ENCODE data around the gene YIF1A. TPM values are rescaled to one million over a fixed set of nuclear protein-coding genes. Genes with fewer than 3 reads are reported as not detected.

Gene YIF1A
- total RNA-seq, 1 experiment from 2014 or later, result 54.7 TPM

DNA sequence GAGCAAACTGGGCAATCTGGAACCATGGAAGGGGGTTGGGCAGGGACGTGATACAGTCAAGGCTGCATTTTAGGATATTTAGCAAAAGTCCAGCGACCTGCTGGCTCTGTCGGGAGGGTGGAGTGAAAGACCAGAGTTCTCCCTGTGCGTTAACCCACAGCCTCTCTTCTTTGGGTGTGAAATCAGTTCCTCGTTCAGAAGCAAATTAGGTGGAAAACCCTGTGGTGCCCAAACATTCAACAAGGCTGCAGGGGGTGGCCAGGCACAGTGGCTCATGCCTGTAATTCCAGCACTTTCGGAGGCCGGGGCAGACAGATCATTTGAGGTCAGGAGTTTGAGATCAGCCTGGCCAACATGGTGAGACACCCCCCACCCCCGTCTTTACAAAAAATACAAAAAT is 8.7 kb upstream of the YIF1A start:
- intact Hi-C loops (cut with micrococcal nuclease), result no loop called here
- POLR2A ChIA-PET, result interaction anchor here (1.3 kb wide), 1 partner anchor 8 kb away, joined by 3 read pairs; the partner anchor contains the start of gene YIF1A
- Histone ChIP-seq H3K4me3 (replicated peaks in 1 of 2; ENCODE audit: low read depth in 1 of 2, low read length in 2 of 2) (no peak overlapping the region), H3K9me2 (ENCODE audit: insufficient read depth) (no peaks in the 10 kb centered on the region), H3K79me2 (ENCODE audit: insufficient read depth, low read length) (no peaks in the 10 kb centered on the region), H3K27ac (ENCODE audit: low read depth, low read length) (no peak overlapping the region), H4K20me1 (ENCODE audit: insufficient read depth) (no peaks in the 10 kb centered on the region), H3K4me2 (ENCODE audit: low read length) (no peak overlapping the region), H2AFZ (ENCODE audit: low read depth, low read length, poor library complexity, severe bottlenecking) (no peak overlapping the region), H3K36me3 (ENCODE audit: control insufficient read depth in 1 of 2, insufficient read depth in 2 of 2, low read length in 2 of 2) (no peaks in the 10 kb centered on the region), H3K27me3 (ENCODE audit: insufficient read depth, low read length) (no peaks in the 10 kb centered on the region), H3K4me1 (ENCODE audit: control insufficient read depth in 1 of 2, insufficient read depth in 2 of 2, low read length in 2 of 2) (peaks cover 5 to 7% of the 10 kb centered on the region in 2 experiments), H3K9ac (ENCODE audit: low read length) (no peak overlapping the region), H3K9me3 (ENCODE audit: control insufficient read depth in 1 of 2, insufficient read depth in 1 of 2, low read depth in 1 of 2, low read length in 2 of 2) (no peaks in the 10 kb centered on the region)
- DNase-seq (ENCODE audit: low read depth, low spot score) (no peak), ATAC-seq (no peak)
- no TSS peak for BruUV-seq (replicated peaks)
- no peak for TF ChIP-seq FOSL1 (IDR thresholded peaks at IDR 0.05; ENCODE audit: low read depth)
- no peak for TF ChIP-seq ZFX (IDR thresholded peaks at IDR 0.05)
- no peak for TF ChIP-seq YY1 (IDR thresholded peaks at IDR 0.05; ENCODE audit: extremely low read depth, insufficient replicate concordance, low read depth, low read length)
- TF ChIP-seq EGR1 (IDR thresholded peaks at IDR 0.05; ENCODE audit: low read depth), result no peak
- TF ChIP-seq SIN3A (IDR thresholded peaks at IDR 0.05; ENCODE audit: low read depth), result no peak
- no peak for TF ChIP-seq EZH2 (IDR thresholded peaks at IDR 0.05)
- TF ChIP-seq, protein P1, sequence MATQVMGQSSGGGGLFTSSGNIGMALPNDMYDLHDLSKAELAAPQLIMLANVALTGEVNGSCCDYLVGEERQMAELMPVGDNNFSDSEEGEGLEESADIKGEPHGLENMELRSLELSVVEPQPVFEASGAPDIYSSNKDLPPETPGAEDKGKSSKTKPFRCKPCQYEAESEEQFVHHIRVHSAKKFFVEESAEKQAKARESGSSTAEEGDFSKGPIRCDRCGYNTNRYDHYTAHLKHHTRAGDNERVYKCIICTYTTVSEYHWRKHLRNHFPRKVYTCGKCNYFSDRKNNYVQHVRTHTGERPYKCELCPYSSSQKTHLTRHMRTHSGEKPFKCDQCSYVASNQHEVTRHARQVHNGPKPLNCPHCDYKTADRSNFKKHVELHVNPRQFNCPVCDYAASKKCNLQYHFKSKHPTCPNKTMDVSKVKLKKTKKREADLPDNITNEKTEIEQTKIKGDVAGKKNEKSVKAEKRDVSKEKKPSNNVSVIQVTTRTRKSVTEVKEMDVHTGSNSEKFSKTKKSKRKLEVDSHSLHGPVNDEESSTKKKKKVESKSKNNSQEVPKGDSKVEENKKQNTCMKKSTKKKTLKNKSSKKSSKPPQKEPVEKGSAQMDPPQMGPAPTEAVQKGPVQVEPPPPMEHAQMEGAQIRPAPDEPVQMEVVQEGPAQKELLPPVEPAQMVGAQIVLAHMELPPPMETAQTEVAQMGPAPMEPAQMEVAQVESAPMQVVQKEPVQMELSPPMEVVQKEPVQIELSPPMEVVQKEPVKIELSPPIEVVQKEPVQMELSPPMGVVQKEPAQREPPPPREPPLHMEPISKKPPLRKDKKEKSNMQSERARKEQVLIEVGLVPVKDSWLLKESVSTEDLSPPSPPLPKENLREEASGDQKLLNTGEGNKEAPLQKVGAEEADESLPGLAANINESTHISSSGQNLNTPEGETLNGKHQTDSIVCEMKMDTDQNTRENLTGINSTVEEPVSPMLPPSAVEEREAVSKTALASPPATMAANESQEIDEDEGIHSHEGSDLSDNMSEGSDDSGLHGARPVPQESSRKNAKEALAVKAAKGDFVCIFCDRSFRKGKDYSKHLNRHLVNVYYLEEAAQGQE (IDR thresholded peaks at IDR 0.05; ENCODE audit: low read depth), result no peak
- TF ChIP-seq POLR2AphosphoS5 (IDR thresholded peaks at IDR 0.05; ENCODE audit: low read depth, low read length), result no peak
- TF ChIP-seq, protein P2, sequence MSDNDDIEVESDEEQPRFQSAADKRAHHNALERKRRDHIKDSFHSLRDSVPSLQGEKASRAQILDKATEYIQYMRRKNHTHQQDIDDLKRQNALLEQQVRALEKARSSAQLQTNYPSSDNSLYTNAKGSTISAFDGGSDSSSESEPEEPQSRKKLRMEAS (IDR thresholded peaks at IDR 0.05), result no peak
- TF ChIP-seq, protein P3, sequence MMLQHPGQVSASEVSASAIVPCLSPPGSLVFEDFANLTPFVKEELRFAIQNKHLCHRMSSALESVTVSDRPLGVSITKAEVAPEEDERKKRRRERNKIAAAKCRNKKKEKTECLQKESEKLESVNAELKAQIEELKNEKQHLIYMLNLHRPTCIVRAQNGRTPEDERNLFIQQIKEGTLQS (IDR thresholded peaks at IDR 0.05), result no peak
- no peak for TF ChIP-seq SRF (IDR thresholded peaks at IDR 0.05; ENCODE audit: low read depth)
- TF ChIP-seq EZH2phosphoT487 (IDR thresholded peaks at IDR 0.05; ENCODE audit: borderline replicate concordance), result no peak
- TF ChIP-seq ZNF274 (IDR thresholded peaks at IDR 0.05; ENCODE audit: low read depth, low read length), result no peak
- TF ChIP-seq TCF7L2 (IDR thresholded peaks at IDR 0.05; ENCODE audit: borderline replicate concordance, extremely low read depth, insufficient read depth, insufficient read length), result no peak
- no peak for TF ChIP-seq JUND (IDR thresholded peaks at IDR 0.05)
- TF ChIP-seq SP1 (IDR thresholded peaks at IDR 0.05; ENCODE audit: low read depth), result no peak
- no peak for TF ChIP-seq POLR2A (IDR thresholded peaks at IDR 0.05; ENCODE audit: borderline replicate concordance, extremely low read depth, insufficient read depth, insufficient read length)
- RAD21 ChIA-PET (ENCODE audit: low non-redundant PET in 1 of 2, low total read pairs in 2 of 2, uncharacterized antibody in 2 of 2, unreplicated experiment in 2 of 2), result interaction anchor here in 1 of 2 experiments (0.7 kb wide), 1 partner anchor 11 kb away, joined by 3 read pairs; no protein-coding TSS in a partner anchor
- CTCF ChIA-PET, result interaction anchor here (1.3 to 4.1 kb wide), 2 partner anchors 9 to 15 kb away, joined by 4 to 21 read pairs; partner anchors contain the start of gene YIF1A

Data from HCT116 (cell line).